Natural killer cell treated with Interleukin-12 subunit alpha and Interleukin-12 subunit beta and Interleukin-15 and Interleukin-18, amount 100 ng/mL, for 72 hours (primary cell): ENCODE measurements around the gene SLAMF6. TPM values are rescaled to one million over a fixed set of nuclear protein-coding genes. Genes with fewer than 3 reads are reported as not detected.
A peak's percentile ranks its signal among the peaks of the same experiment; 100 is the strongest.

Source experiments
- ATAC-seq, 2 donors: fragments of 150-1000 bp; cut with Tn5 transposase in 1 of 2; sonication (Bioruptor Pico), chemical (Tn5 transposase) in 1 of 2; 2 replicates each; pipeline ENCODE4 v1.10.0; 2021
- DNase-seq: peaks from one replicate; pipeline ENCODE4 v3.0.0; 2022; ENCODE audit warnings: low spot score
- H3K27ac Mint-ChIP-seq, 2 donors: 1 replicate in 1 of 2; 2 replicates in 1 of 2; pipeline ENCODE4 v1.8.0; 2022; ENCODE audit warnings: mixed read lengths in 2 of 2, mild to moderate bottlenecking in 1 of 2, moderate library complexity in 1 of 2
- H3K27me3 Mint-ChIP-seq, 2 donors: 1 replicate in 1 of 2; 2 replicates in 1 of 2; pipeline ENCODE4 v1.8.0; 2022; ENCODE audit warnings: mixed read lengths in 2 of 2
- H3K36me3 Mint-ChIP-seq: one replicate; pipeline ENCODE4 v1.8.0; 2022; ENCODE audit warnings: mixed read lengths
- H3K4me1 Mint-ChIP-seq, 2 donors: 1 replicate in 1 of 2; 2 replicates in 1 of 2; pipeline ENCODE4 v1.8.0; 2022; ENCODE audit warnings: low read depth in 2 of 2, mixed read lengths in 2 of 2, mild to moderate bottlenecking in 1 of 2
- H3K4me3 Mint-ChIP-seq: one replicate; pipeline ENCODE4 v1.8.0; 2022; ENCODE audit warnings: mixed read lengths
- H3K9me3 Mint-ChIP-seq: 2 replicates; pipeline ENCODE4 v1.8.0; 2022; ENCODE audit warnings: mixed read lengths
- total RNA-seq, 2 donors: library from RNA; stranded (reverse); gene quantifications; one replicate each; pipeline ENCODE4 v1.2.3, GENCODE V29; 2022

SLAMF6 gene
- total RNA-seq, 2 donors from 2014 or later: 10.9 to 17.7 TPM

GRCh38 chr1:160460214-160460642, 62.8 kb downstream of the SLAMF6 start:
- H3K9me3 Mint-ChIP-seq: peaks cover 4% of the 10 kb centered on the region
- peak overlapping the region; percentile 9 for H3K4me3 Mint-ChIP-seq
- H3K27ac Mint-ChIP-seq: peak overlapping the region; percentile 59 to 82
- ATAC-seq (no peak), DNase-seq (no peak)
- no peaks in the 10 kb centered on the region for H3K36me3 Mint-ChIP-seq
- H3K4me1 Mint-ChIP-seq: peaks cover 13 to 18% of the 10 kb centered on the region in 2 donors
- peaks cover 0 to 2% of the 10 kb centered on the region in 2 donors for H3K27me3 Mint-ChIP-seq

- H3K9me3 Mint-ChIP-seq: peaks cover 4% of the 10 kb centered on the region
- peak overlapping the region in 1 of 2 donors; percentile 82 for H3K27ac Mint-ChIP-seq
- no peak overlapping the region for H3K4me3 Mint-ChIP-seq
- peaks cover 13 to 16% of the 10 kb centered on the region in 2 donors for H3K4me1 Mint-ChIP-seq
- DNase-seq (no peak), ATAC-seq (no peak)
- H3K36me3 Mint-ChIP-seq: no peaks in the 10 kb centered on the region
- no peaks in the 10 kb centered on the region for H3K27me3 Mint-ChIP-seq
These were observed 63.4 kb downstream of the SLAMF6 start for GRCh38 chr1:160459687-160460086.

- no peak for ATAC-seq
- H3K27ac Mint-ChIP-seq: peak overlapping the region in 1 of 2 donors; percentile 82
- peaks cover 13 to 16% of the 10 kb centered on the region in 2 donors for H3K4me1 Mint-ChIP-seq
These were observed 64.0 kb downstream of the SLAMF6 start for GRCh38 chr1:160459056-160459455.

GRCh38 chr1:160455153-160455517, 67.9 kb downstream of the SLAMF6 start:
- Mint-ChIP-seq H3K36me3 (no peaks in the 10 kb centered on the region), H3K27me3 (no peaks in the 10 kb centered on the region), H3K4me1 (peaks cover 4 to 18% of the 10 kb centered on the region in 2 donors), H3K4me3 (no peak overlapping the region), H3K27ac (peak overlapping the region; percentile 20 to 22), H3K9me3 (no peaks in the 10 kb centered on the region)
- DNase-seq (no peak), ATAC-seq (no peak)

More at GRCh38 chr1:160459056-160459455, 64.0 kb downstream of the SLAMF6 start:
- Mint-ChIP-seq H3K9me3 (peaks cover 4% of the 10 kb centered on the region), H3K4me3 (no peak overlapping the region), H3K27me3 (no peaks in the 10 kb centered on the region), H3K36me3 (no peaks in the 10 kb centered on the region)
- DNase-seq: no peak

- H3K27ac Mint-ChIP-seq: peak overlapping the region; percentile 20 to 22
- H3K4me1 Mint-ChIP-seq: peaks cover 4 to 18% of the 10 kb centered on the region in 2 donors
- DNase-seq (no peak), ATAC-seq (peak in 1 of 2 donors; percentile 79)
- no peaks in the 10 kb centered on the region for H3K36me3 Mint-ChIP-seq
- H3K4me3 Mint-ChIP-seq: peak overlapping the region; percentile 17
- H3K27me3 Mint-ChIP-seq: no peaks in the 10 kb centered on the region
- H3K9me3 Mint-ChIP-seq: no peaks in the 10 kb centered on the region
These were observed 68.5 kb downstream of the SLAMF6 start for GRCh38 chr1:160454371-160455152.

- ATAC-seq (peak in 1 of 2 donors; percentile 88), DNase-seq (no peak)
- no peaks in the 10 kb centered on the region for H3K36me3 Mint-ChIP-seq
- H3K27ac Mint-ChIP-seq: peak overlapping the region; percentile 56 to 72
- H3K27me3 Mint-ChIP-seq: no peaks in the 10 kb centered on the region
- H3K4me3 Mint-ChIP-seq: peak overlapping the region; percentile 61
- H3K4me1 Mint-ChIP-seq: peaks cover 4 to 18% of the 10 kb centered on the region in 2 donors
- no peaks in the 10 kb centered on the region for H3K9me3 Mint-ChIP-seq
These were observed 69.6 kb downstream of the SLAMF6 start for GRCh38 chr1:160453443-160453842.

- H3K4me3 Mint-ChIP-seq: no peak overlapping the region
- no peaks in the 10 kb centered on the region for H3K36me3 Mint-ChIP-seq
These were observed 71.2 kb downstream of the SLAMF6 start for GRCh38 chr1:160451859-160452232.

GRCh38 chr1:160451119-160451858, 71.8 kb downstream of the SLAMF6 start:
- no peaks in the 10 kb centered on the region for H3K9me3 Mint-ChIP-seq
- H3K27me3 Mint-ChIP-seq: no peaks in the 10 kb centered on the region
- DNase-seq: no peak
- H3K4me3 Mint-ChIP-seq: no peak overlapping the region
- H3K36me3 Mint-ChIP-seq: no peaks in the 10 kb centered on the region
- peaks cover 4 to 24% of the 10 kb centered on the region in 2 donors for H3K4me1 Mint-ChIP-seq
- peak overlapping the region; percentile 31 to 56 for H3K27ac Mint-ChIP-seq
- ATAC-seq: no peak

More at GRCh38 chr1:160451859-160452232, 71.2 kb downstream of the SLAMF6 start:
- Mint-ChIP-seq H3K27me3 (no peaks in the 10 kb centered on the region), H3K27ac (peak overlapping the region in 1 of 2 donors; percentile 56), H3K9me3 (no peaks in the 10 kb centered on the region), H3K4me1 (peaks cover 4 to 24% of the 10 kb centered on the region in 2 donors)
- ATAC-seq (no peak), DNase-seq (no peak)

GRCh38 chr1:160449494-160449893, 73.6 kb downstream of the SLAMF6 start:
- Mint-ChIP-seq H3K4me3 (no peak overlapping the region), H3K9me3 (no peaks in the 10 kb centered on the region), H3K4me1 (peaks cover 4 to 24% of the 10 kb centered on the region in 2 donors), H3K27me3 (no peaks in the 10 kb centered on the region), H3K27ac (no peak overlapping the region), H3K36me3 (no peaks in the 10 kb centered on the region)
- ATAC-seq (no peak), DNase-seq (no peak)

- DNase-seq (no peak), ATAC-seq (no peak)
- H3K4me1 Mint-ChIP-seq: peaks cover 13 to 22% of the 10 kb centered on the region in 2 donors
- no peak overlapping the region for H3K4me3 Mint-ChIP-seq
- no peak overlapping the region for H3K27ac Mint-ChIP-seq
- no peaks in the 10 kb centered on the region for H3K9me3 Mint-ChIP-seq
- no peaks in the 10 kb centered on the region for H3K36me3 Mint-ChIP-seq
- no peaks in the 10 kb centered on the region for H3K27me3 Mint-ChIP-seq
These were observed 76.0 kb downstream of the SLAMF6 start for GRCh38 chr1:160446945-160447600.

- H3K4me1 Mint-ChIP-seq: peaks cover 33 to 40% of the 10 kb centered on the region in 2 donors
- ATAC-seq (no peak), DNase-seq (no peak)
- no peaks in the 10 kb centered on the region for H3K27me3 Mint-ChIP-seq
- no peak overlapping the region for H3K4me3 Mint-ChIP-seq
- H3K9me3 Mint-ChIP-seq: peaks cover 4% of the 10 kb centered on the region
- H3K27ac Mint-ChIP-seq: no peak overlapping the region
- peaks cover 4% of the 10 kb centered on the region for H3K36me3 Mint-ChIP-seq
These were observed 83.3 kb downstream of the SLAMF6 start for GRCh38 chr1:160439718-160440117.

GRCh38 chr1:160438935-160439334, 84.1 kb downstream of the SLAMF6 start:
- Mint-ChIP-seq H3K36me3 (peaks cover 12% of the 10 kb centered on the region), H3K27me3 (no peaks in the 10 kb centered on the region), H3K27ac (peak overlapping the region; percentile 92 to 98), H3K9me3 (peaks cover 7% of the 10 kb centered on the region), H3K4me3 (peak overlapping the region; percentile 80), H3K4me1 (peaks cover 38 to 46% of the 10 kb centered on the region in 2 donors)
- ATAC-seq: no peak
- no peak for DNase-seq

GRCh38 chr1:160438317-160438918, 84.6 kb downstream of the SLAMF6 start:
- Mint-ChIP-seq H3K27me3 (no peaks in the 10 kb centered on the region), H3K36me3 (peaks cover 15% of the 10 kb centered on the region), H3K4me3 (peak overlapping the region; percentile 80), H3K4me1 (peaks cover 38 to 46% of the 10 kb centered on the region in 2 donors), H3K9me3 (peaks cover 8% of the 10 kb centered on the region), H3K27ac (peak overlapping the region; percentile 92 to 98)
- ATAC-seq (no peak), DNase-seq (no peak)
